ENCODE measurements around the gene TTLL11.

- TF ChIP-seq CTCF (IDR thresholded peaks at IDR 0.05; ENCODE audit: poor library complexity) (no peak), EZH2phosphoT487 (IDR thresholded peaks at IDR 0.05; ENCODE audit: low read depth, severe bottlenecking, unreplicated experiment) (no peak), EZH2 (IDR thresholded peaks at IDR 0.05; ENCODE audit: borderline replicate concordance) (no peak)
Observed at GRCh38 chr9:121858788-121859187, 234.3 kb downstream of the TTLL11 start.

Measured in hepatocyte (in vitro differentiated cells).